H1 (cell line): ENCODE data around the gene GABRP. TPM values are rescaled to one million over a fixed set of nuclear protein-coding genes. Genes with fewer than 3 reads are reported as not detected.
A peak's percentile ranks its signal among the peaks of the same experiment; 100 is the strongest.
"Not testable (repeated sequence)": the region's sequence is repeated elsewhere in the genome, so short reads cannot be mapped to it uniquely, and the experiment has no call there.

Experiments
- CTCF ChIA-PET: fragments of 300-600 bp; sonication (Branson Sonifier 250); formaldehyde crosslinking; loops from one replicate; lab custom pipeline; 2021; ENCODE audit not compliant: partially characterized antibody; lab: Charles Lee
- POLR2A ChIA-PET: fragments of 300-600 bp; sonication (Branson Sonifier 250); formaldehyde crosslinking; loops from one replicate; lab custom pipeline; 2021; ENCODE audit warnings: inconsistent platforms; ENCODE audit not compliant: partially characterized antibody; lab: Charles Lee
- DNase-seq, 2 experiments: peaks; one replicate each; pipeline versions ENCODE4 v3.0.0 to v3.0.0-alpha.2; 2010 to 2022; ENCODE audit warnings: low spot score in 2 of 2, low read depth in 1 of 2, mixed read lengths in 1 of 2
- FAIRE-seq: peaks from 2 replicates; lab custom pipeline; 2011; peaks lifted over from hg19 to GRCh38; lab: Jason Lieb, UNC
- H2AFZ ChIP-seq: 2 replicates; pipeline ENCODE4 v1.8.1; 2012; ENCODE audit warnings: low read length, inconsistent platforms
- H2AK5ac ChIP-seq: 2 replicates; pipeline ENCODE4 v1.6.1; 2013; ENCODE audit warnings: low read depth, low read length
- H2BK120ac ChIP-seq: replicated peaks from 2 replicates; pipeline ENCODE3; 2013; ENCODE audit warnings: low read depth, low read length, inconsistent platforms
- H2BK12ac ChIP-seq: 2 replicates; pipeline ENCODE4 v1.6.1; 2013; ENCODE audit warnings: low read depth, low read length
- H2BK15ac ChIP-seq: 2 replicates; pipeline ENCODE4 v1.6.1; 2013; ENCODE audit warnings: low read length
- H2BK20ac ChIP-seq: 2 replicates; pipeline ENCODE4 v1.6.1; 2013; ENCODE audit warnings: low read length
- H2BK5ac ChIP-seq: 2 replicates; pipeline ENCODE4 v1.6.1; 2013; ENCODE audit warnings: low read depth, low read length
- H3K14ac ChIP-seq: 2 replicates; pipeline ENCODE4 v1.6.1; 2013; ENCODE audit warnings: inconsistent platforms; ENCODE audit not compliant: insufficient read length
- H3K18ac ChIP-seq: 2 replicates; pipeline ENCODE4 v1.6.1; 2013; ENCODE audit warnings: low read length; ENCODE audit errors: extremely low read depth
- H3K23ac ChIP-seq: 2 replicates; pipeline ENCODE4 v1.6.1; 2013; ENCODE audit warnings: inconsistent platforms; ENCODE audit not compliant: insufficient read length
- H3K23me2 ChIP-seq: 2 replicates; pipeline ENCODE4 v1.6.1; 2013; ENCODE audit warnings: low read depth, low read length
- H3K27ac ChIP-seq: 2 replicates; pipeline ENCODE4 v1.6.1; 2011; ENCODE audit warnings: low read depth, low read length, inconsistent platforms
- H3K27me3 ChIP-seq, 4 experiments: replicated peaks in 1 of 4; 1 replicate in 1 of 4; 2 replicates in 3 of 4; pipeline versions ENCODE4 v1.6.1 to v1.8.1; 2011 to 2013; ENCODE audit warnings: low read length in 3 of 4, mild to moderate bottlenecking in 3 of 4, inconsistent platforms in 2 of 4, mixed read lengths in 2 of 4, moderate library complexity in 1 of 4; ENCODE audit not compliant: control insufficient read depth in 3 of 4, insufficient read depth in 3 of 4; ENCODE audit errors: extremely low read depth in 1 of 4
- H3K36me3 ChIP-seq, 4 experiments: 2 replicates each; pipeline versions ENCODE4 v1.6.1 to v1.8.1; 2011 to 2013; ENCODE audit warnings: mild to moderate bottlenecking in 4 of 4, low read length in 3 of 4, moderate library complexity in 2 of 4, control low read depth in 1 of 4, inconsistent platforms in 1 of 4; ENCODE audit not compliant: insufficient read depth in 4 of 4, control insufficient read depth in 2 of 4
- H3K4ac ChIP-seq: replicated peaks from 2 replicates; pipeline ENCODE3; 2013; ENCODE audit warnings: low read length, low read depth, mixed read lengths, inconsistent platforms; ENCODE audit not compliant: insufficient read length
- H3K4me1 ChIP-seq, 4 experiments: replicated peaks in 1 of 4; 1 replicate in 1 of 4; 2 replicates in 3 of 4; pipeline versions ENCODE4 v1.6.1 to v1.8.1; 2011 to 2013; ENCODE audit warnings: low read length in 3 of 4, inconsistent platforms in 2 of 4, mixed read lengths in 1 of 4; ENCODE audit not compliant: insufficient read depth in 4 of 4, control insufficient read depth in 3 of 4
- H3K4me2 ChIP-seq, 2 experiments: 2 replicates each; pipeline versions ENCODE4 v1.6.1 to v1.8.1; 2011 to 2013; ENCODE audit warnings: low read depth in 2 of 2, low read length in 2 of 2, control low read depth in 1 of 2, inconsistent platforms in 1 of 2, mild to moderate bottlenecking in 1 of 2; ENCODE audit not compliant: insufficient read depth in 1 of 2
- H3K4me3 ChIP-seq, 4 experiments: fragments of 200-600, 300-600 bp in 1 of 4; sonication (generic), shearing (Covaris generic), sonication (Bioruptor Twin) in 1 of 4; 2 replicates each; pipeline versions ENCODE4 v1.5.1 to v1.8.1; 2011 to 2016; ENCODE audit warnings: low read length in 4 of 4, low read depth in 3 of 4, control low read depth in 2 of 4, inconsistent platforms in 2 of 4, mild to moderate bottlenecking in 2 of 4, mixed read lengths in 1 of 4, moderate library complexity in 1 of 4; ENCODE audit not compliant: insufficient read depth in 2 of 4; ENCODE audit errors: extremely low read depth in 1 of 4
- H3K56ac ChIP-seq: replicated peaks from 2 replicates; pipeline ENCODE3; 2013; ENCODE audit warnings: low read depth, mild to moderate bottlenecking, mixed read lengths, low read length, inconsistent platforms; ENCODE audit not compliant: insufficient read length
- H3K79me1 ChIP-seq: 2 replicates; pipeline ENCODE4 v1.6.1; 2013; ENCODE audit warnings: low read depth, low read length, control low read depth
- H3K79me2 ChIP-seq, 2 experiments: 2 replicates each; pipeline versions ENCODE4 v1.6.1 to v1.8.1; 2012 to 2013; ENCODE audit warnings: low read length in 2 of 2, mild to moderate bottlenecking in 2 of 2, inconsistent platforms in 1 of 2; ENCODE audit not compliant: insufficient read depth in 2 of 2, control insufficient read depth in 1 of 2
- H3K9ac ChIP-seq, 4 experiments: replicated peaks in 1 of 4; 1 replicate in 1 of 4; 2 replicates in 3 of 4; pipeline versions ENCODE4 v1.6.1 to v1.8.1; 2011 to 2013; ENCODE audit warnings: low read depth in 3 of 4, low read length in 3 of 4, control low read depth in 2 of 4, mild to moderate bottlenecking in 2 of 4, moderate library complexity in 2 of 4, inconsistent platforms in 1 of 4; ENCODE audit errors: extremely low read depth in 1 of 4
- H3K9me3 ChIP-seq, 2 experiments: 2 replicates each; pipeline versions ENCODE4 v1.6.1 to v1.8.1; 2012 to 2013; ENCODE audit warnings: mild to moderate bottlenecking in 2 of 2, moderate library complexity in 2 of 2, control low read depth in 1 of 2, inconsistent platforms in 1 of 2, low read depth in 1 of 2, low read length in 1 of 2, mixed read lengths in 1 of 2; ENCODE audit not compliant: insufficient read depth in 2 of 2
- H4K20me1 ChIP-seq, 2 experiments: replicated peaks in 1 of 2; 2 replicates each; pipeline versions ENCODE3 to v1.8.1; 2011 to 2013; ENCODE audit warnings: inconsistent platforms in 2 of 2, low read length in 2 of 2, mild to moderate bottlenecking in 1 of 2; ENCODE audit not compliant: insufficient read depth in 2 of 2, control insufficient read depth in 1 of 2
- H4K5ac ChIP-seq: 2 replicates; pipeline ENCODE4 v1.6.1; 2013; ENCODE audit warnings: low read length, low read depth, mixed read lengths, inconsistent platforms; ENCODE audit not compliant: insufficient read length
- H4K8ac ChIP-seq: 2 replicates; pipeline ENCODE4 v1.8.0; 2013; ENCODE audit warnings: mild to moderate bottlenecking, moderate library complexity, low read length, inconsistent platforms; ENCODE audit not compliant: insufficient read depth; ENCODE audit errors: extremely low read depth
- H4K91ac ChIP-seq: replicated peaks from 2 replicates; pipeline ENCODE3; 2013; ENCODE audit warnings: low read length, mixed read lengths, inconsistent platforms; ENCODE audit not compliant: insufficient read length
- WGBS, 2 experiments: shearing (Covaris generic) in 1 of 2; methylation state at CpG; one replicate each; pipeline versions ENCODE4 v1.1.6 to v1.1.7; 2013 to 2015; ENCODE audit warnings: low lambda C conversion rate in 2 of 2, mixed read lengths in 2 of 2, inconsistent platforms in 1 of 2, low coverage in 1 of 2, missing lambda C conversion rate in 1 of 2; ENCODE audit not compliant: insufficient replicate concordance in 2 of 2, insufficient coverage in 1 of 2, insufficient read length in 1 of 2; ENCODE audit errors: extremely low coverage in 1 of 2, missing lambda C conversion rate in 1 of 2; 5-methylcytosine and 5-hydroxymethylcytosine counted together
- polyA plus RNA-seq, 7 experiments: library from polyadenylated mRNA; depleted of rRNA in 3 of 7; stranded (reverse) in 5 of 7; unstranded in 2 of 7; fragments of >200 nt in 5 of 7; fragments of 200-250 nt in 2 of 7; gene quantifications; 1 replicate in 5 of 7; 2 replicates in 1 of 7; 4 replicates in 1 of 7; pipeline versions ENCODE4 v1.2.1 to v1.2.3, GENCODE V29; 2011 to 2013; ENCODE audit warnings: missing spikeins in 2 of 7, mixed read lengths in 2 of 7
- total RNA-seq: library from RNA; stranded (reverse); fragmentation: NEBNext Ultra II Directional; extraction: Animal tissue kit (Norgen Biotek cat#: 25700); gene quantifications from 2 replicates; pipeline ENCODE4 v1.2.1, GENCODE V29; 2021

GABRP gene
- total and polyA plus RNA-seq, 2 of the 8 experiments (the other 6 are each of a cell fraction or from before 2014, with no cell fraction given): 3.7 to 4.0 TPM

GRCh38 chr5:170762298-170762697 lies 21.2 kb upstream of the GABRP start:
- H3K14ac ChIP-seq, H3K27ac ChIP-seq, H4K20me1 ChIP-seq, H3K23ac ChIP-seq, H3K23me2 ChIP-seq, H2AFZ ChIP-seq, H4K91ac ChIP-seq, H3K9me3 ChIP-seq, H4K8ac ChIP-seq, H2BK12ac ChIP-seq, H3K9ac ChIP-seq, H2BK120ac ChIP-seq, H3K79me1 ChIP-seq, H3K56ac ChIP-seq, H2BK20ac ChIP-seq, H2AK5ac ChIP-seq, H4K5ac ChIP-seq, H3K79me2 ChIP-seq, H3K4ac ChIP-seq, FAIRE-seq, H3K27me3 ChIP-seq, H2BK15ac ChIP-seq, H3K4me3 ChIP-seq, DNase-seq, H3K18ac ChIP-seq, H3K36me3 ChIP-seq: not testable (repeated sequence)
- Histone ChIP-seq H3K4me2 (peak overlapping the region in 1 of 2 experiments; percentile 62; a peak in 1 of 4 replicates), H2BK5ac (peak overlapping the region; percentile 93; the same call in 1 of the 2 replicates), H3K4me1 (peaks cover 8 to 10% (median 9%) of the 10 kb centered on the region in 4 experiments)
- ChIA-PET POLR2A (interaction anchor here (0.7 to 9.5 kb wide), 7 partner anchors 9 to 29 kb away, joined by 3 to 190 read pairs (median 9); no protein-coding TSS in a partner anchor), CTCF (interaction anchor here (1.3 kb wide), 1 partner anchor 17 kb away, joined by 6 read pairs; no protein-coding TSS in a partner anchor)
- 59% methylated on average over 9 of the region's 9 CpGs; no CpG with 5 or more reads in 1 of the 2 experiments for WGBS, 2 experiments

GRCh38 chr5:170765868-170766267 lies 17.7 kb upstream of the GABRP start:
- H4K5ac ChIP-seq, H4K20me1 ChIP-seq, H3K14ac ChIP-seq, FAIRE-seq, H3K56ac ChIP-seq, H3K4ac ChIP-seq, H3K36me3 ChIP-seq, H3K27ac ChIP-seq, H3K23me2 ChIP-seq, H2AK5ac ChIP-seq, H3K18ac ChIP-seq, H2BK120ac ChIP-seq, H2BK15ac ChIP-seq, H2AFZ ChIP-seq, H3K9ac ChIP-seq, H3K23ac ChIP-seq, H2BK12ac ChIP-seq, H2BK20ac ChIP-seq, H3K9me3 ChIP-seq, H3K79me1 ChIP-seq, H4K91ac ChIP-seq, H3K79me2 ChIP-seq, H4K8ac ChIP-seq, H3K27me3 ChIP-seq, DNase-seq: not testable (repeated sequence)
- Histone ChIP-seq H3K4me3 (peak overlapping the region in 1 of 4 experiments; percentile 26; a peak in 1 of 8 replicates), H3K4me1 (peaks cover 6 to 13% (median 9%) of the 10 kb centered on the region in 4 experiments; a peak in 6 of 7 replicates), H3K4me2 (0 out of 4 replicates have a peak overlapping the region, but pooled peaks of 1 of the 2 experiments have one; percentile 21), H2BK5ac (peak overlapping the region; percentile 44; the same call in 1 of the 2 replicates)
- POLR2A ChIA-PET: interaction anchor here (1.0 kb wide), 1 partner anchor 20 kb away, joined by 3 read pairs; no protein-coding TSS in a partner anchor
- WGBS, 2 experiments: 86% methylated on average over 9 of the region's 9 CpGs; no CpG with 5 or more reads in 1 of the 2 experiments
- CTCF ChIA-PET: interaction anchor here (0.7 kb wide), 1 partner anchor 17 kb away, joined by 3 read pairs; no protein-coding TSS in a partner anchor
